GM12801 (cell line): ENCODE data around the gene SLC39A1.

ENCODE experiments used
- CTCF ChIP-seq: IDR thresholded peaks from one replicate; pipeline ENCODE4 v1.5.1; 2011; ENCODE audit warnings: control low read depth; ENCODE audit not compliant: insufficient read length; ENCODE audit errors: extremely low read depth

SLC39A1 gene

GRCh38 chr1:153968408-153968807 lies 5.1 kb upstream of the SLC39A1 start:
- no peak for TF ChIP-seq CTCF

GRCh38 chr1:153968000-153968363 lies 4.6 kb upstream of the SLC39A1 start:
- TF ChIP-seq CTCF, result no peak

GRCh38 chr1:153967107-153967999 lies 4.0 kb upstream of the SLC39A1 start, which contains the start of gene CREB3L4:
Gene CREB3L4, plus strand, starts transcription at chr1:153967902. Its CDS starts 624 bp downstream, at chr1:153968526.
- TF ChIP-seq CTCF, result no peak

GRCh38 chr1:153963850-153964331 lies 554 bp upstream of the SLC39A1 start:
- TF ChIP-seq CTCF, result no peak

- TF ChIP-seq CTCF, result no peak
These were observed 978 bp downstream of the SLC39A1 start for GRCh38 chr1:153962088-153963029.

GRCh38 chr1:153961421-153961820 lies 1.9 kb downstream of the SLC39A1 start:
- no peak for TF ChIP-seq CTCF

GRCh38 chr1:153960206-153960605 lies 3.1 kb downstream of the SLC39A1 start:
- no peak for TF ChIP-seq CTCF
